ENCODE results near the gene HMGN4. TPM values are rescaled to one million over a fixed set of nuclear protein-coding genes. Genes with fewer than 3 reads are reported as not detected.

Gene HMGN4
- total and polyA plus RNA-seq, 9 of the 15 experiments (the other 6 are each of a cell fraction or from before 2014, with no cell fraction given): 35.4 to 134 (median 94.1) TPM

DNA sequence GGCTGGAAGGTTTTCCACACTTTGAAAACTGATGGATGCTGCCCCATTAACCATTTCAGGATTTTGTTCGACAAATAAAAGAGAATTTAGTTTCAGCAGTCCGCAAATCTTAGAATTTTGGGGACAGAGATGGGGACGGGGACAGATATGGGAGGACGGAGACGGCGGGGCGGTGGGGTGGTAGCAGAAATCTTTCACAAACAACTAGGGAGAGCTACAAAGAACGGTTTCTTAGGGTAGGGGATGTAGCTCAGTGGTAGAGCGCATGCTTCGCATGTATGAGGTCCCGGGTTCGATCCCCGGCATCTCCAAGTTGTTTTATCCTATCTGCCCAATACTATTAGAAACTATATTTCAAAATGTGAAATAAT lies 15.1 kb downstream of the HMGN4 start (continued):
- TF ChIP-seq EZH2 (IDR thresholded peaks at IDR 0.05; ENCODE audit: borderline replicate concordance, low read depth, low read length): no peak
- TF ChIP-seq, protein P1, sequence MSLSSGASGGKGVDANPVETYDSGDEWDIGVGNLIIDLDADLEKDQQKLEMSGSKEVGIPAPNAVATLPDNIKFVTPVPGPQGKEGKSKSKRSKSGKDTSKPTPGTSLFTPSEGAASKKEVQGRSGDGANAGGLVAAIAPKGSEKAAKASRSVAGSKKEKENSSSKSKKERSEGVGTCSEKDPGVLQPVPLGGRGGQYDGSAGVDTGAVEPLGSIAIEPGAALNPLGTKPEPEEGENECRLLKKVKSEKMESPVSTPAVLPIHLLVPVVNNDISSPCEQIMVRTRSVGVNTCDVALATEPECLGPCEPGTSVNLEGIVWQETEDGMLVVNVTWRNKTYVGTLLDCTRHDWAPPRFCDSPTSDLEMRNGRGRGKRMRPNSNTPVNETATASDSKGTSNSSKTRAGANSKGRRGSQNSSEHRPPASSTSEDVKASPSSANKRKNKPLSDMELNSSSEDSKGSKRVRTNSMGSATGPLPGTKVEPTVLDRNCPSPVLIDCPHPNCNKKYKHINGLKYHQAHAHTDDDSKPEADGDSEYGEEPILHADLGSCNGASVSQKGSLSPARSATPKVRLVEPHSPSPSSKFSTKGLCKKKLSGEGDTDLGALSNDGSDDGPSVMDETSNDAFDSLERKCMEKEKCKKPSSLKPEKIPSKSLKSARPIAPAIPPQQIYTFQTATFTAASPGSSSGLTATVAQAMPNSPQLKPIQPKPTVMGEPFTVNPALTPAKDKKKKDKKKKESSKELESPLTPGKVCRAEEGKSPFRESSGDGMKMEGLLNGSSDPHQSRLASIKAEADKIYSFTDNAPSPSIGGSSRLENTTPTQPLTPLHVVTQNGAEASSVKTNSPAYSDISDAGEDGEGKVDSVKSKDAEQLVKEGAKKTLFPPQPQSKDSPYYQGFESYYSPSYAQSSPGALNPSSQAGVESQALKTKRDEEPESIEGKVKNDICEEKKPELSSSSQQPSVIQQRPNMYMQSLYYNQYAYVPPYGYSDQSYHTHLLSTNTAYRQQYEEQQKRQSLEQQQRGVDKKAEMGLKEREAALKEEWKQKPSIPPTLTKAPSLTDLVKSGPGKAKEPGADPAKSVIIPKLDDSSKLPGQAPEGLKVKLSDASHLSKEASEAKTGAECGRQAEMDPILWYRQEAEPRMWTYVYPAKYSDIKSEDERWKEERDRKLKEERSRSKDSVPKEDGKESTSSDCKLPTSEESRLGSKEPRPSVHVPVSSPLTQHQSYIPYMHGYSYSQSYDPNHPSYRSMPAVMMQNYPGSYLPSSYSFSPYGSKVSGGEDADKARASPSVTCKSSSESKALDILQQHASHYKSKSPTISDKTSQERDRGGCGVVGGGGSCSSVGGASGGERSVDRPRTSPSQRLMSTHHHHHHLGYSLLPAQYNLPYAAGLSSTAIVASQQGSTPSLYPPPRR (CRISPR knock-in tag; IDR thresholded peaks at IDR 0.05; ENCODE audit: borderline replicate concordance): no peak
- no peak for TF ChIP-seq MYBL2 (IDR thresholded peaks at IDR 0.05; ENCODE audit: low read depth)
- no peak for TF ChIP-seq MYBL2 (CRISPR knock-in tag; IDR thresholded peaks at IDR 0.05; ENCODE audit: borderline replicate concordance)
- TF ChIP-seq ETV1 (tag; conservative IDR thresholded peaks at IDR 0.05; ENCODE audit: low read depth): no peak
- TF ChIP-seq SMARCB1 (IDR thresholded peaks at IDR 0.05; ENCODE audit: insufficient read length, low read depth): no peak
- TF ChIP-seq ZNF324 (CRISPR knock-in tag; IDR thresholded peaks at IDR 0.05): no peak
- no peak for TF ChIP-seq ZNF143 (CRISPR knock-in tag; IDR thresholded peaks at IDR 0.05)
- TF ChIP-seq, protein P2, sequence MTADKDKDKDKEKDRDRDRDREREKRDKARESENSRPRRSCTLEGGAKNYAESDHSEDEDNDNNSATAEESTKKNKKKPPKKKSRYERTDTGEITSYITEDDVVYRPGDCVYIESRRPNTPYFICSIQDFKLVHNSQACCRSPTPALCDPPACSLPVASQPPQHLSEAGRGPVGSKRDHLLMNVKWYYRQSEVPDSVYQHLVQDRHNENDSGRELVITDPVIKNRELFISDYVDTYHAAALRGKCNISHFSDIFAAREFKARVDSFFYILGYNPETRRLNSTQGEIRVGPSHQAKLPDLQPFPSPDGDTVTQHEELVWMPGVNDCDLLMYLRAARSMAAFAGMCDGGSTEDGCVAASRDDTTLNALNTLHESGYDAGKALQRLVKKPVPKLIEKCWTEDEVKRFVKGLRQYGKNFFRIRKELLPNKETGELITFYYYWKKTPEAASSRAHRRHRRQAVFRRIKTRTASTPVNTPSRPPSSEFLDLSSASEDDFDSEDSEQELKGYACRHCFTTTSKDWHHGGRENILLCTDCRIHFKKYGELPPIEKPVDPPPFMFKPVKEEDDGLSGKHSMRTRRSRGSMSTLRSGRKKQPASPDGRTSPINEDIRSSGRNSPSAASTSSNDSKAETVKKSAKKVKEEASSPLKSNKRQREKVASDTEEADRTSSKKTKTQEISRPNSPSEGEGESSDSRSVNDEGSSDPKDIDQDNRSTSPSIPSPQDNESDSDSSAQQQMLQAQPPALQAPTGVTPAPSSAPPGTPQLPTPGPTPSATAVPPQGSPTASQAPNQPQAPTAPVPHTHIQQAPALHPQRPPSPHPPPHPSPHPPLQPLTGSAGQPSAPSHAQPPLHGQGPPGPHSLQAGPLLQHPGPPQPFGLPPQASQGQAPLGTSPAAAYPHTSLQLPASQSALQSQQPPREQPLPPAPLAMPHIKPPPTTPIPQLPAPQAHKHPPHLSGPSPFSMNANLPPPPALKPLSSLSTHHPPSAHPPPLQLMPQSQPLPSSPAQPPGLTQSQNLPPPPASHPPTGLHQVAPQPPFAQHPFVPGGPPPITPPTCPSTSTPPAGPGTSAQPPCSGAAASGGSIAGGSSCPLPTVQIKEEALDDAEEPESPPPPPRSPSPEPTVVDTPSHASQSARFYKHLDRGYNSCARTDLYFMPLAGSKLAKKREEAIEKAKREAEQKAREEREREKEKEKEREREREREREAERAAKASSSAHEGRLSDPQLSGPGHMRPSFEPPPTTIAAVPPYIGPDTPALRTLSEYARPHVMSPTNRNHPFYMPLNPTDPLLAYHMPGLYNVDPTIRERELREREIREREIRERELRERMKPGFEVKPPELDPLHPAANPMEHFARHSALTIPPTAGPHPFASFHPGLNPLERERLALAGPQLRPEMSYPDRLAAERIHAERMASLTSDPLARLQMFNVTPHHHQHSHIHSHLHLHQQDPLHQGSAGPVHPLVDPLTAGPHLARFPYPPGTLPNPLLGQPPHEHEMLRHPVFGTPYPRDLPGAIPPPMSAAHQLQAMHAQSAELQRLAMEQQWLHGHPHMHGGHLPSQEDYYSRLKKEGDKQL (CRISPR knock-in tag; IDR thresholded peaks at IDR 0.05; ENCODE audit: borderline replicate concordance): no peak
- TF ChIP-seq, protein P3, sequence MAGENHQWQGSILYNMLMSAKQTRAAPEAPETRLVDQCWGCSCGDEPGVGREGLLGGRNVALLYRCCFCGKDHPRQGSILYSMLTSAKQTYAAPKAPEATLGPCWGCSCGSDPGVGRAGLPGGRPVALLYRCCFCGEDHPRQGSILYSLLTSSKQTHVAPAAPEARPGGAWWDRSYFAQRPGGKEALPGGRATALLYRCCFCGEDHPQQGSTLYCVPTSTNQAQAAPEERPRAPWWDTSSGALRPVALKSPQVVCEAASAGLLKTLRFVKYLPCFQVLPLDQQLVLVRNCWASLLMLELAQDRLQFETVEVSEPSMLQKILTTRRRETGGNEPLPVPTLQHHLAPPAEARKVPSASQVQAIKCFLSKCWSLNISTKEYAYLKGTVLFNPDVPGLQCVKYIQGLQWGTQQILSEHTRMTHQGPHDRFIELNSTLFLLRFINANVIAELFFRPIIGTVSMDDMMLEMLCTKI (IDR thresholded peaks at IDR 0.05; ENCODE audit: partially characterized antibody): no peak
- TF ChIP-seq, protein P4, sequence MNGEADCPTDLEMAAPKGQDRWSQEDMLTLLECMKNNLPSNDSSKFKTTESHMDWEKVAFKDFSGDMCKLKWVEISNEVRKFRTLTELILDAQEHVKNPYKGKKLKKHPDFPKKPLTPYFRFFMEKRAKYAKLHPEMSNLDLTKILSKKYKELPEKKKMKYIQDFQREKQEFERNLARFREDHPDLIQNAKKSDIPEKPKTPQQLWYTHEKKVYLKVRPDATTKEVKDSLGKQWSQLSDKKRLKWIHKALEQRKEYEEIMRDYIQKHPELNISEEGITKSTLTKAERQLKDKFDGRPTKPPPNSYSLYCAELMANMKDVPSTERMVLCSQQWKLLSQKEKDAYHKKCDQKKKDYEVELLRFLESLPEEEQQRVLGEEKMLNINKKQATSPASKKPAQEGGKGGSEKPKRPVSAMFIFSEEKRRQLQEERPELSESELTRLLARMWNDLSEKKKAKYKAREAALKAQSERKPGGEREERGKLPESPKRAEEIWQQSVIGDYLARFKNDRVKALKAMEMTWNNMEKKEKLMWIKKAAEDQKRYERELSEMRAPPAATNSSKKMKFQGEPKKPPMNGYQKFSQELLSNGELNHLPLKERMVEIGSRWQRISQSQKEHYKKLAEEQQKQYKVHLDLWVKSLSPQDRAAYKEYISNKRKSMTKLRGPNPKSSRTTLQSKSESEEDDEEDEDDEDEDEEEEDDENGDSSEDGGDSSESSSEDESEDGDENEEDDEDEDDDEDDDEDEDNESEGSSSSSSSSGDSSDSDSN (IDR thresholded peaks at IDR 0.05; ENCODE audit: borderline replicate concordance in 1 of 2, low read depth in 2 of 2, low read length in 2 of 2): no peak
- no peak for TF ChIP-seq FOXM1 (IDR thresholded peaks at IDR 0.05; ENCODE audit: low read depth)
- no peak for TF ChIP-seq FOXM1 (CRISPR knock-in tag; IDR thresholded peaks at IDR 0.05; ENCODE audit: low read depth)
- TF ChIP-seq ZC3H11A (IDR thresholded peaks at IDR 0.05; ENCODE audit: low read depth, low read length): no peak
- no peak for TF ChIP-seq COPS2 (conservative IDR thresholded peaks at IDR 0.05)

All from K562 (cell line).